Right renal cortex interstitium (tissue), 3 donors: ENCODE data around the gene STK32B. TPM values are rescaled to one million over a fixed set of nuclear protein-coding genes. Genes with fewer than 3 reads are reported as not detected.

Source experiments
- DNase-seq, 3 donors: peaks; one replicate each; pipeline ENCODE4 v3.0.0-alpha.2; 2013; ENCODE audit warnings: low read depth in 3 of 3, low spot score in 2 of 3
- polyA plus RNA-seq, 3 donors: library from polyadenylated mRNA; unstranded; fragments of 120-200 nt; gene quantifications; one replicate each; pipeline ENCODE4 v1.2.1, GENCODE V29; 2013; ENCODE audit not compliant: insufficient read length in 3 of 3

The STK32B gene
- polyA plus RNA-seq, 3 donors = 8.6 to 11.0 (median 9.3) TPM

DNA sequence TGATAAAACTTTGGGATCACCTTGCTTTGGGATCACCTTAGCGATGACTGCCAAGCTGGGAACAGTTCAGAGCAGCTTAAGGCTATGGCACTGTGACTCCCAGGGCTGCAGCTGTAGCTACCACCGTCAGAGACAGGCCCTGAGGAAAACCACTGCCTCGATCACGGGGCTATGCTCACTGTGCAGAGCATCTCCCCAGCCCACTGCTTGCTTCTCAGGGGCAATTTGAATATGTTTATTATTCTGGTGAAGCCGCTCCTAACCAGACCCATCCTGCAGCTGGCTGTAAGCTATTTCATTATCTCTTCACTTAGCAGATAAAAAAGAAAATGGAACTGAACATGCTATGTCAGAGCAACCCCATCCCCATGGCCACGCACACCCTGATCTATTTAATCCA is 328.6 kb downstream of the STK32B start:
- no peak for DNase-seq

DNA sequence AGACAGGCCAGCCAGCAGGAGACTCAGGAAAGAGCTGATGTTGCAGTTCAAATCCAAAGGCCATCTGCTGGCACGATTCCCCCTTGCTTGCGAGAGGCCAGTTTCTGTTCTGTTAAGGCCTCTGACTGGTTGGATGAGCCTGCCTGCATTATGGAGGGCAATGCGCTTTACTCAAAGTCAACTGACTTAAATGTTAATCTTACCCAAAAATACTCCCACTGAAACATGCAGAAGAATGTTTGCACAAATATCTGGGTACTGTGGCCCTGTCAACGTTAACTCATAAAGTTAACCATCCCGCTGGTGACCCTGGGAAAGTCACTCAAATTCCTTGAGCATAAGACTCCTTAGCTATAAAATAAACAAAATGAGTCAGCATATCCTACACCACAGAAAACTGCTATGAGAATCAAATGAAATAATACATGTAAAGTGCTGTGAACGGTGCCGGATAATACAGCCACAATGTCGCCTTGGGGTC is 330.7 kb downstream of the STK32B start:
- no peak for DNase-seq

DNA sequence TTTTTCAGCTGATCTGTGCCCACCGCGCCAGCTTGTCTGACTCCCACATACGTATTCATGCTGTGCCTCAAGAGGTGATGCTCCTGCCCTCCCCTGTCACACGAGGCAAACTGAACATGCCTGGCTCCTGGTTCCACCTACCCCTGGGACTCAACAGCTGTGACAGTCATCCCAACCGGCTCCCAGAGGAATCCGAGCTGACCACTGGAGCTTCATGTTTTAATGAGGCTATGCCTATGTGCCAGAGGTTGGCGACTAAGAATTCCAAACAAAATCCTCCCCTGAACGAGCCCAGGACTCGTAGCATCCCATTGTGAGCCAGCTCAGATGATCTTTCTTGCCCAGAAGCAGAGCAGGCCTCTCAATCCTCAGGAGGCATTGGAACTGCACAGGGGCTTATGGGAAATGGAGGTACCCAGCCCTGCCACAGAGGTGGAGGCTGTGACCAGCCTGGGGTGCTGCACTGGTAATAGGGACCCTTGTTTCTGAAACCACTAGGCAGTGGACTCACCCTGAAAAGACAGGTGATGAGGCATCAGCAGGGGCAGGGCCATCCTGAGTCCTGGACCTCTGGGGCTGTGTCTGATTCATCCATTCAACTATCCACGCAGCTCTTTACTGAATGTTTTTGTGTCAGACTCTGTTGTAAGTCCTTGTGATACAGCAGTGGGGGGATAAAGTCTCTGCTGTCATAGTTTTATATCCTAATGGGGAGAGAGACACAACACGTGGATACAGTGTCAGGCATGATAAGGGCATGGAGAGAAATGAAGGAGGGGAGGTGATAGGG is 332.1 kb downstream of the STK32B start:
- no peak for DNase-seq

DNA sequence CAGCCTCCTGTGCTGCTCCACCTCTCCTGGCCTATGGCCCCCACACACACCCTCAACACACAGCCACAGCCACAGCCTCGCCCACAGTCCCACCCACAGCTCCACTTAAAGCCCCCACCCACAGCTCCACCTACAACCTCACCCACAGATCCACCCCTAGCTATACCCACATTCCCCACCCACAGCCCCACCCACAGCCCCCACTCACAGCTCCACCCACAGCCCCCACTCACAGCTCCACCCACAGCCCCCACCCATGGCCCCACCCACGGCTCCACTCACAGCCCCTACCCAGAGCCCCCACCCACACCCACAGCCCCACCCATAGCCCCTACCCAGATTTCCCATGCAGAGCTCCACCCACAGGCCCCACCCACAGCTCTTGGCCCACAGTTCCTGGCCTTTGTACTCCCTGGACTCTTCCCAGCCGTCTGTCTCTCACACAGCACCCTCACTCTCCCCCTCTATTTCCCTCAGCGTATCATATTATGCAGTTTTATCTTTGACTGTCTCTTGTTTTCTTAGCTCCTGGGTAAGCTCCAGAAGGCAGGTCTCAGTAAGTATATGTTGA is 334.5 kb downstream of the STK32B start:
- DNase-seq = no peak

DNA sequence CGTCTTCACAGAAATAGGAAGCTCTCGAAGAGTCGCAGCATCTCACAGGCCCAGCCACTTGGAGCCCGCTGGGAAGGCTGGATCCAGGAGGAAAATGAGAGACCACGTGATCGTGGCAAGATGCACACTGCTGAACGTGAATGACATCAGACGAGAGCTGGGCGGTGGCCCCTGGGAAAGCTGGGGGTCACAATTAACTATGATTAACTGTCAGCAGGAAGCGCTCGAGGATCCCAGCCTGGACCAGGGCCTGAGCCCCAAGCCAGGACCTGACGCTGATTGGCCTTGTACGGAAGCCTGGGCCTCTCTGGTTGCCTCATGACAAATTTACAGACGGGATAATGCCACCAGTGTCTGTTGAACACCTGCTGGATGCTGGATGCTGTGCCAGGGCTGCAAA is 335.6 kb downstream of the STK32B start:
- DNase-seq = no peak

DNA sequence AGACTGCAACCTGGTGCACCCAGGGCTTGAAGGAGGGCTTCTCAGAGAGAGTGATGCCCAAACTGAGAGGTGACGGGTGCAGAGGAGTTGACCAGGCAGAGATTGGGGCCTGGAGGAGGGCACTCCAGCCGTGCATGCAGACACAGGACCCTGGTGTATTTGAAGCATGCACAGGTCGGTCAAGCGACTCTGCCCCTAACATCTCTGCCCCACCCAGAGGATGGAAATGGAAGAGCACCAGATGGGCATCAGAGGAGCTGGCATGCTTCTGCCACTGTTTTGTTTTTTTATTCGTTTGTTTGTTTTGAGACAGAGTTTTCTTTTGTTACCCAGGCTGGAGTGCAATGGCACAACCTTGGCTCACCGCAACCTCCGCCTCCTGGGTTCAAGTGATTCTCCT is 336.2 kb downstream of the STK32B start:
- no peak for DNase-seq

DNA sequence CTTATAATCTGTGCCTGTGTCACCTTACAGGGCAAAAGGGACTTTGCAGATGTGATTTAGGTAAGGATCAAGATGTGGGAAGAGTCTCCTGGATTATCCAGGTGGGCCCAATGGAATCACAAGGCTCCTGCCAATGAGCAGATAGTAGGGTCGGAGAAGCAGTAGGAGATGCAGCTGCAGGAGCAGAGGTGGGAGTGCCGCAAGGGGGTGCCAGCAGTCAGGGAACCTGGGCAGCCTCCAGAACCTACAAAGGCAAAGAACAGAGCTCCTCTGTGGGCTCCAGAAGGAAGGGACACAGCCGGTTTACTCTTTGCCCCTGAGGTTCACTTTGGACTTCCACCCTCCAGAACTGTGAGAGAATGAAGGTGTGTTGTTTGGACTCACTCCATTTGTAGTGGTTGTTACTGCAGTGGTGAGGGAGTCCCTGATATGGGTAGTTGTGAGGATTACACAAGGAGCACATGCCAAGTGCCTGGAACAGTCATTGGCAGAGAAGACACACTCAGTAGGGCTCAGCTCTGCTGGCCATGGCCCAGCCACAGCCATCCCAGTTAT is 338.6 kb downstream of the STK32B start:
- DNase-seq = no peak

DNA sequence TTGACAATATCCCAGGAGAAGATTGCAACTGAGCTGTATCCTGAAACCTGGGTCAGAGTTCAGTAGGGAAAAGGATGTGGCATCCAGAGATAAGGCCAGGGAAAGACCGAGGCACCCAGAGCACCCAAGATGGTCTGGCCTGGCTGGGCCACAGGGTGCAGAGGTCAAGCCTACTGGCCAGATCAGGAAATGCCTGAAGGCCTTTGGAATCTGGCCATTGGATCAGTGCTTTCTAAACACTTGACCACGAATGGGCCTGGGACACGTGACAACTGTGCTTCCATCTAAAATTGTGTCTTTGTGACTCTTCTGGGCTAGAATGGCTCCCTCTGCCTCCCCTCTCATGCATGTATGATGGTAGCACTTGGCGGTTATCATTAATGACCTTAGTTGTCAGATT is 340.2 kb downstream of the STK32B start:
- DNase-seq = no peak

DNA sequence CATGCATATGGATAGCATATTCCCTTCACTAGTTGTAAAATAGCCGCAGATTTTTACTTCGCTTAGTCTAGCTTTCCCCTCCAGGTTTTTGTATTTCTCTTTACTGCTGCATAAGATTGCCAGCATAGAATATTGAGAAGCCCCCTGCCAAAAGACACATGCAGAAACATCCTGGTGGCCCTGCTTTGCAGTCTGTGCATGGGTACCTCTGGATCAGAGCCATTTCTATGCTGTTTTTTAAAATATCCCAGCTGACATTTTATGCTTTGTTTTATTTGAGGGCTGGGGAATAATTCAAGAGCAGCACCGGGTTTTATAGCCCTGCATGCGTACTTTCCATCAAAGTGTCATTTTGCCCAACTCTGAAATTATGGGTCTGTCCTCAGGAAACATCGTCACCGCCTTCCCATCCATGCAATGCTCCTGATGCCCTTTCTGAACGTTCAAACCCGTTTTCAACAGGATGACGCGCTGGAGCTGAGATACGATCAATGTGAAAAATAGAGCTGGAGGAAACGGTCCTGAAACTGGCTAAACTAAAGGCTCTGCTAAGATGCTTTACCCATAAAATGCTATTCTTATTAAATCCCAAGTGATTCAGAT is 342.7 kb downstream of the STK32B start:
- DNase-seq = no peak

DNA sequence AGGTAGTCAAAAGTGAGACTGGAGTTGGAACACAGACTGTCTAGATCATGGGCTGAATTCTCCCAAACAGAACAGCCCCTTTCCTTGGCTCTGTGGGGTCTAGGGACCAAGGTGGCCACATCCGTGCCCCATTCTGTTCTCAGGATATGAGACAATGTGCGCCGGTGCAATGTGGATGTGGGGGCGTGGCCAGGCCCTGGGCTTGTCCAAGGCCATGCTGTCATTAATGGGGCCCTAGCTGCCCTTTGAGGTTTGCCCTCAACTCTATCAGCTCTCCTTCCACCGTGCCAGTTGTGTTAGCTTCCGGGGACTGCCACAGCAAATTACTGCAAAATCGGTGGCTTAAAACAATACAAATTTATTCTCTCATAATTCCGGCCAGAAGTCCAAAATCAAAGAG is 344.5 kb downstream of the STK32B start:
- no peak for DNase-seq

DNA sequence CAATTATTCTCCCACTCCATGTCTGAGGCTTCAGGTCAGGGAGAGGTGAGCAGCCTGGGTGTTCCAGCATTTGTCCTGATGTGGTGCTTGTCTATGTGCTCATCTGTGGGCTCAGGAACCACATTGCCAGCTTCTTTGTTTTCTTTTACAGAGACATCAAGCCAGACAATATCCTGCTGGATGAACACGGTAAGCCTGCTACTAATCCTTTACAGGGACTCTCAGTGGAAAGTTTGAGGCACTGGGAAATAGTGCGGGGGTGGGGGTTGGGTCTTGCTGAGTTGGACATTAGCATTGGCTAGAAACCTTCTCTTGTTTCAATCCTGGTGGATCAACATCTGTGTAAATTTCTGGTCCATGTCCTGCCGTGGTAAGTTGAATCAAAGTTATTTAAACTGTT is 346.8 kb downstream of the STK32B start:
- DNase-seq = no peak

DNA sequence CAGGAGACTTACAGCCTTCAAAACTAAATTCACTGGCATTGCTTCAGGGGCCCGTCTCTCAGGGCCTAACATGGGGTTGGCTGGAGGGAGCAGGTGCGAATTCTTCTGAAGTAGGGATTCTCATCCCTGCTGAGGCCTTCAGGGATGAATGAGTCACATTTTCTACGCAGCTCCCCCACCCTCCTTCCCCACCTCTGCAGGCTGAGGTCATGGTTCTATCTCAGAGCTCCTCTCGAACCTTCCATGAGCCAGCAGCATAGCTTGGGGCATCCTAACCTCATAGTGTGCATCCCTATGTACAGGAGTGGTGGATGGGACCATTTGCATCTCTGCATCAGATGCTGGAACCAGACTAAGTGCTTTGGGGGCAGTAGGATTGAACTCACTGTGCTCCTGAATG is 347.8 kb downstream of the STK32B start:
- no peak for DNase-seq

DNA sequence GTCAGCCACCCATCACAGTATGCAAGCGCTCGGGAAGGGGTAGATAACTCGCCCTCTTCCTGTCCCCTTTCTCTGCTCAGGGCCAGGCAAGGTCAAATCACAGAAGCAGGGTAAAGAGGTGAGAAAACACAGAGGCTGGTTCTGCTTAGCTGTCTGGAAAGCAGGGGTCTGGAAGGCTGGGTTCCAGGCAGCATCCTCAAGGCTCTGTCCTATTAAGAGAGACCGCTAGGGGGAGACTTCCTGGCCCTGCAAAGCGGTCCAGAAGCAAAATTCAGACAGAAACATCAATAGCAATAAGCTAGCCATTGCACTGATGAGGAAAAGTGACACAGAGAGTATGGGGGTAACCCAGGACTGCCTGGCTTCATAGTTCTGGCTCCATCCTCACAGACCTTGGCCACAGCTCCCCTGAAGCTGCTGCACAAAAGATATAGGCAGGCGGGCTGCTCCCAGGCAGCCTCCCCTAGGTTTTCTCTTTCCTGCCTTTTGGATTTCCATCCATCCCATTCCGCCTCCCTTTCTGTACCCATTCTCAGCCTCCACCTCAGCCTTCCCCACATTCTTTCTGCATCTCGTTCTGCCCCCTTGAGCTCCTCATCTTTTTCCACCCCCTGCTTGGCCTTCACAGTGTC is 348.6 kb downstream of the STK32B start:
- peak in 2 of 3 donors; percentile 1 to 4 for DNase-seq

DNA sequence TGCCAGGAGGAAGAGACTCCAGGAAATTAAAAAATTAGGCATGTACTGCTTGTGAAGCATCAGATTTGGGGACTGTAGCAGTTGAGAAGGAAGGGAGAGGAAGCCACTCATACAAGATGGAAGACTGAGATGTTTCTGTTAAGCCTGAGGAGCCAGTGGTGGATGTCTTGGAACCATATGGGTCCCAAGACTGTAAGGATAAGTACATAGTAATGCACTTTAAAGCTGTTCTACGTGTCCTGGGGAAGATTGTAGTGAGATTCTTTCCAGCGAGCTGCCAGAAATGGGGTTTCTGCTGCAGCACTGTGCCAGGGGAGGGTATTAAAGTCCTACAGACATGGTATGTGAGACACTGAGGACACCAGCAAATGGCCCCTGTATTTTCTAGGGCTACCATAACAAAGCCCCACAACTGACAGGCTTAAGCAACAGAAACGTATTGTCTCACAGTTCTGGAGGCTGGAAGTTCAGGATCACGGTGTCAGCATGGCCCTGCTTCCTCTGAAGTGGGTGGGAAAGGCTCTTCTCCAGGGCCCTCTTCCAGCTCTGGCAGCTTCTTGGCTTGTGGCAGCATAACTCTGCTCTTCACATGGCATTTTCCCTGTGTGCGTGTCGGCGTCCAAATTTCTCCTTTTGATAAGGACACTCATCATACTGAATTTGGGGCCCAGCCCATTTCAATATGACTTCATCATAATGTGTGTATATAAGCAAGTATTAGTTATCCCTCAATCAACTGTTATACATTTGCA is 352.6 kb downstream of the STK32B start:
- no peak for DNase-seq

DNA sequence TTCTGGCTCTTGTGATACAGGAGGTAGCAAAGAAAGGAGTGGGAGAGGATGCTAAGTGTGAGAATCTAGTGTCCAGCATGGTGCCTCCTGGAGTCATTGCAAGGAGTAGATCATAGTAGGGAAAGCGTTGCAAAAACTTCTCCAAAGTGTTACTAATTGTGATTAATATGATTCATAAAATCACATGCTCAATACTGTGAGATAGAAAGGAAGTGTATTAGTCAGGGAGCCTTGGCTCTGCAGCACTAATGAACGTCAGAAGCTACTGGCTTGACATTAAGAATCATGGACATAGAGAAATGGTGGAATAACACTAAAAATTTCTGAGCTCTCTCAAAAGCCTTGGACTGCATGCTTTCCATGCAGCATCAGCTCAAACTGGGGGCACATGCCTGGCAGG is 358.0 kb downstream of the STK32B start:
- DNase-seq = no peak

DNA sequence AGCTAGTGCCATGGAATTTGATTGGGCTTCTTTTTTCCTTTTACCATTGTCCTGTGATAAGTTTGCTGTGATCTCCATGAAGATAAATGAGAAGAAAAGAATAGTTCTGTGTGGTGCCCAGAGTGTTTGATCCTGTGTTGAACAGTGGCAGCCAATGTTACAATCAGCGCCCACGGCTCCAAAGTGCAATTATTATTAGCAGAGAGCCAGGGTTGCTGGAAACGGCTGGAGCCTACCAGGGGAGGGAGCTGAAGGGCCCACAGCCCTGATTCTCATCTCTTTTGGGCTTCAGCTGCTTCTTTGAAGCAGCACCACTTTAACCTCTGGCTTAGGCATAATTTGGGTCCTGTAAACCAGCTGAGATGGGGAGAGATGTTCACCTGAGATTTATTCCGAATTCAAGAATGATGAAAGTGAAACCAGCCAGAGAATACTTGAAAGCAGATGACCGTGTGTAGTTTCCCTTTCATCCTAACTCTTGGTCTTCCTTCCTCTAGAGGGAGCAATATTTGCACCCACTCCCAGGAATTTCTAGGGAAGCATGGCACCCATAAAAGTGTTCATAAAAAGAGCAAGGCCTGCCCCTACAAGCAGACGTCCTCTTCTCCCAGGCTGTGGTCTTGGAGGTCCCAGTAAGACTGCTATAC is 358.8 kb downstream of the STK32B start:
- DNase-seq = no peak

DNA sequence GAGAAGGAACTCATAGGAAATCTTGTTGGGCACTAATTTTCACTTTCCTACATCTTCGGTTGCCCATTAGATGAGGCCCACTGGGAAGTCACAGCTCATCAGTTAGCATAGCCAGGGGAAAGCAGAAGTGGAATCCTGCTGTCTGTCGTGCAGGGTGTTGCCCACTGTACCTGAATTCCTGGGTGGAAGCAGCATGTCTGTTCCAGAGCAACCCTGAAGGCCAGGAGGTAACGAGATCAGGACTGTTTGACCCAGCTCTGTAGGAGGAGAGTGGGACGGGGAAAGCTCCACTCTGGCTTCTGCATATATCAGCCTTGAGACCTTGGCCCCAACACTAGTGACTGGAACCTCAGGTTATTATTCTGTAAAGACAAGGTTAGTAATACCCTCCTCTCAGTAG is 361.0 kb downstream of the STK32B start:
- DNase-seq = no peak

DNA sequence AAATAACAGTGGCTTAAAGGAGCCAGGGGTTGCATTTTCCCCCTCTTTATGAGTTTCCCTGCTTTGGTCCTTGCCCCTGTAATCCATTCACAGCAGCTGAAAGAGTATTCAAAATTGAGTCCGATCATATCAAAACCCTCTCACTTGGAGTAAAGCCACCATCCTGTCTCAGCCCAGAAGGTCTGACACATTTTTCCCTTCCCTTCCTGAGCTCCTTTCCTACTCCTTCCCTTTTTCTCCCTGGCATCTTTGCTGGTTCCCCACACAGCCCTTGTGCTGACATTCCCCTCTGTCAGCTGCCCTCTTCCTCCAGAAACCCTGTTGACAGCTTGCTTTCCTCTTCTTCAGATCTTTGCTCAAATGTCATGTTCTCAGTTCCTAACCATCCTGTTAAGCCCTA is 361.5 kb downstream of the STK32B start:
- DNase-seq = no peak

DNA sequence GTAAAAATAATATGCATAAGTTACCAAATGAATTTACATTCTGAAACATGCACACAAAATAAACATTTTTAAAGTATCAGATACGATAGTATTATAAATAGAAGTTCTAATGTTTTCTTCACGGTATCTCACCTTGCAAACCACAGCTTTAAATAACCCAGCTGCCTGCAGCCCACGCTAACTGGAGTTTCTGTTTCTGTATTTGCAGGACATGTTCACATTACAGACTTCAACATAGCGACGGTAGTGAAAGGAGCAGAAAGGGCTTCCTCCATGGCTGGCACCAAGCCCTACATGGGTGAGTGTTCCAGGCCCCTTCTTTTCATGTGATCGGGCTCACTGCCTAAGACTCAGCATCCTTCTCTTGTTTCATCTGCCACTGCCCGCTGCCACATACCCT is 365.4 kb downstream of the STK32B start:
- no peak for DNase-seq

DNA sequence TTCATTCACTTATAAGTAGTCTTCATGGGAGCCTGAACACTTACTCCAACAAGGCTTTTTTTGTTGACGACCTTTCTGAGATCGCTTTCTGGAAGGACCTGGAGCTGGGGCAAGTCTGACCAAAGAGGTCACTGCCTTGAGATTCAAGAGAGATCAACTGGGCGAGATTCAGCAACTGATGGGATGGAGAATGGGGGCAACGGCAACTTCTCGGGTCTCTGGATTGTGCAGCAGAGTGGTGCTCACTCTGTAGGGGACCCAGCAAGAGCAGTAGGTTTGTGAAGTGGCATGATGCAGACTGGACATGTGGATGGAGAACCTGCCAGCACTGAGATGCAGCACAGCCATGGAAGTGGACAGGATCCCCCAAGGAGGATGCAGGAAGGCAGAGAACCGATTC is 369.0 kb downstream of the STK32B start:
- DNase-seq = no peak
